Small intestine (tissue), 7 donors: ENCODE measurements around the gene SEMA5B. TPM values are rescaled to one million over a fixed set of nuclear protein-coding genes. Genes with fewer than 3 reads are reported as not detected.

Source experiments
- DNase-seq, 2 donors: peaks; one replicate each; pipeline versions ENCODE4 v3.0.0 to v3.0.0-alpha.2; 2013
- FAIRE-seq: peaks from 2 replicates; lab custom pipeline; 2012; peaks lifted over from hg19 to GRCh38; lab: Jason Lieb, UNC
- H3K27ac ChIP-seq, 3 donors: one replicate each; pipeline ENCODE4 v1.5.1; 2013; ENCODE audit warnings: low read length in 2 of 3, mild to moderate bottlenecking in 2 of 3, control low read depth in 1 of 3, inconsistent platforms in 1 of 3, low read depth in 1 of 3, moderate library complexity in 1 of 3
- H3K27me3 ChIP-seq, 3 donors: one replicate each; pipeline ENCODE4 v1.6.1; 2013; ENCODE audit warnings: low read length in 3 of 3, inconsistent platforms in 1 of 3; ENCODE audit not compliant: control insufficient read depth in 3 of 3, insufficient read depth in 3 of 3
- H3K36me3 ChIP-seq, 3 donors: one replicate each; pipeline ENCODE4 v1.6.1; 2013; ENCODE audit warnings: low read length in 3 of 3, inconsistent platforms in 1 of 3, low read depth in 1 of 3, mild to moderate bottlenecking in 1 of 3, moderate library complexity in 1 of 3; ENCODE audit not compliant: control insufficient read depth in 3 of 3, insufficient read depth in 2 of 3
- H3K4me1 ChIP-seq, 3 donors: one replicate each; pipeline ENCODE4 v1.6.1; 2013; ENCODE audit warnings: low read length in 2 of 3, inconsistent platforms in 1 of 3, low read depth in 1 of 3, mild to moderate bottlenecking in 1 of 3, moderate library complexity in 1 of 3; ENCODE audit not compliant: control insufficient read depth in 3 of 3, insufficient read depth in 2 of 3
- H3K4me3 ChIP-seq, 3 donors: one replicate each; pipeline ENCODE4 v1.5.1; 2013; ENCODE audit warnings: low read length in 3 of 3, control low read depth in 1 of 3, inconsistent platforms in 1 of 3, low read depth in 1 of 3, mild to moderate bottlenecking in 1 of 3, moderate library complexity in 1 of 3
- H3K9me3 ChIP-seq, 2 donors: one replicate each; pipeline ENCODE4 v1.6.1; 2013; ENCODE audit warnings: low read depth in 1 of 2, low read length in 1 of 2; ENCODE audit not compliant: control insufficient read depth in 2 of 2, insufficient read depth in 1 of 2
- WGBS, 3 donors: extraction: QIAGEN DNeasy Blood & Tissue Kit; methylation state at CpG; one replicate each; pipeline ENCODE4 v1.1.7; 2013; 5-methylcytosine and 5-hydroxymethylcytosine counted together
- polyA plus RNA-seq, 4 donors: library from polyadenylated mRNA; stranded (reverse) in 3 of 4; unstranded in 1 of 4; fragments of 200-250 nt in 3 of 4; fragments of 120-200 nt in 1 of 4; gene quantifications; one replicate each; pipeline versions ENCODE4 v1.2.1 to v1.2.3, GENCODE V29; 2013
- donor health status: healthy with polysubstance abuse.
- donor health status: control.
- donor health status: control.
- donor health status: Bipolar disorder and iron deficiency.
- donor health status: healthy.

The SEMA5B gene
- polyA plus RNA-seq, 4 donors = 0.75 to 4.0 (median 1.9) TPM; not detected in 1

GRCh38 chr3:123018683-123019082 lies 8.9 kb downstream of the SEMA5B start:
- H3K4me3 ChIP-seq = no peak overlapping the region
- H3K36me3 ChIP-seq = no peaks in the 10 kb centered on the region
- peaks cover 0 to 46% (median 4%) of the 10 kb centered on the region in 3 donors for H3K27me3 ChIP-seq
- WGBS, 3 donors = 48 to 66% (median 63%) methylated on average over 1 of the region's 1 CpG
- no peaks in the 10 kb centered on the region for H3K4me1 ChIP-seq
- no peaks in the 10 kb centered on the region for H3K9me3 ChIP-seq
- FAIRE-seq (no peak), DNase-seq (no peak)
- no peak overlapping the region for H3K27ac ChIP-seq

DNA sequence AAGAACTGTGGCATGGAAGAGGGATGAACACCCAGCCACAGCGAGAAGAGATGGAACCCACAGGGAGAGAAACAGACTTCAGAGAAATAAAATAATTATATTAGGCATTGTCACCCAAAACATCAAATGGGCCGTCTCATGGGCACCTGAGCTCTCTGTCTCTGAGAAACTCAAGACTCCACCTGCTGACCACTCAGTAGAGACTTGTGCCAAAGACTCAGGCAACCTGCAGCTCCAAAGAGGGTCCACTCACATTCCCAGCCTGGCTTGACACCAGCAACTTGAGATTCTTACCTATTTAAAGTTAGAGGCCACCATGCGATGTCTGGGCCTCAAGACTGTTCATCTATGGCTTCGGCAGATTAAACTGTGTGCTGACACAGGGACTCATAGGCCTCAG lies 12.0 kb downstream of the SEMA5B start:
- Histone ChIP-seq H3K9me3 (no peaks in the 10 kb centered on the region), H3K4me1 (no peaks in the 10 kb centered on the region), H3K27me3 (peaks cover 0 to 20% (median 8%) of the 10 kb centered on the region in 3 donors), H3K4me3 (no peak overlapping the region), H3K36me3 (no peaks in the 10 kb centered on the region), H3K27ac (no peak overlapping the region)
- WGBS, 3 donors = 79 to 93% (median 80%) methylated on average over 4 of the region's 4 CpGs
- DNase-seq (no peak), FAIRE-seq (no peak)

DNA sequence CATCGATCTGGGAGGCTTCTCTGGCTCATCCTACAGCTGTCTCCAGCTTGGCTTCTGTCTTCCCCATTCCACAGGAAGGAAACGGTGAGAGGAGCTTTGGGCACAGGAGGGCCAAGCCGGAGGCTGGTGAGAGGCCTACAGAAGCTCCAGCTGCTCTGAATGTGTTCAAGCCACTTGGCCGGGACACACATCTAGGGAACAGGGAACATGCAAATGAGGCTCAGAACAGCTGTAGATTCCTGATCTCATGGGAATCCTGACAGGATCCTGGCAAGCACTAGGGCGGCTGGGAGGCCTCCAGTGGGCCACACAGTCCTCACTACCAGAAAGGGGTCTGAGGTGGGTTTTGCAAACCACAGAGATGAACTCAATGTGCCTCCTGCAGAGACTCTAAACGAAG lies 13.7 kb downstream of the SEMA5B start:
- Histone ChIP-seq H3K36me3 (no peaks in the 10 kb centered on the region), H3K4me3 (no peak overlapping the region), H3K4me1 (no peaks in the 10 kb centered on the region), H3K27me3 (peaks cover 0 to 19% (median 8%) of the 10 kb centered on the region in 3 donors), H3K27ac (no peak overlapping the region), H3K9me3 (no peaks in the 10 kb centered on the region)
- FAIRE-seq = no peak
- WGBS, 3 donors = 62 to 70% (median 70%) methylated on average over 6 of the region's 6 CpGs
- DNase-seq = no peak

DNA sequence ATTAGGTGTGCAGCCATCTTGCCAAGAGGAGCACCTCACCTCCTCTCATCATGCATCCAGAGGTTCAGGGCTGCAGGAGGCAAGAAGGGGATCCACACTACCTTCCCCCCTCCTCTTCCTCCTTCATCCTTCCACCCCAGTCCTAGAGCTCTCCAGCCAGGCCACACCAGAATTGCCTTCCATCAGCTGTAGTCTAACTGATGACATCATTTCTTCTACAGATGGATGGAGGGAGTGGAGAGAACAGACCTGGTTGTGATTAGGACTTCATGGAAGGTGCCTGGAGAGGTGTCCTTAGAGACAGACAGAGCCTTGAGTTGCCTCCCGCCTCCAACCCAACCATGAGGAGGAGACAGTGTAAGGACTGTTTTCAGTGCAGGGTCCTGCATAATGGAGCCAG lies 14.9 kb downstream of the SEMA5B start:
- DNase-seq (no peak), FAIRE-seq (no peak)
- Histone ChIP-seq H3K36me3 (no peaks in the 10 kb centered on the region), H3K9me3 (no peaks in the 10 kb centered on the region), H3K4me1 (no peaks in the 10 kb centered on the region), H3K27me3 (peaks cover 0 to 9% (median 5%) of the 10 kb centered on the region in 3 donors), H3K4me3 (no peak overlapping the region), H3K27ac (no peak overlapping the region)
- WGBS, 3 donors = 95 to 100% (median 100%) methylated on average over 1 of the region's 1 CpG

DNA sequence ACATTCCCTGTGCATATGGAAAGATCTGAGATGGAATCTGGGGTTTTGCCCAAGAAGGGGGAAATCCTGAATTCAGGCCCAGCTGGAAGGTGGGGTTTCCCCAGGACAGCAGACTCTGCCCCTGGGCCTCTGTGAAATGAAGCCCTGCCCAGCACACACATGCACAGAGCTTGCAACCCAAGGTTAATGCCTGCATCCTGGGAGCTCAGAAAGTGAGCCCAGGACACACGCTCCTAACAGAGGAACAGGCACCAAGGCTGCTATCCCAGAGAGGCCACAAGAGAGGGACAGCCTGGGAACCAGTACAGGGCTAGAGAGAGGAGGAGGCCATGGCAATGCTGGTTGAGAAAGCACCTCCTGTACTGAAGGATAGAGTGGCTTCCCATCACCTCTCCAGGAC lies 16.1 kb downstream of the SEMA5B start:
- Histone ChIP-seq H3K9me3 (no peaks in the 10 kb centered on the region), H3K4me1 (no peaks in the 10 kb centered on the region), H3K27me3 (peaks cover 0 to 9% (median 5%) of the 10 kb centered on the region in 3 donors), H3K36me3 (no peaks in the 10 kb centered on the region), H3K4me3 (no peak overlapping the region), H3K27ac (no peak overlapping the region)
- DNase-seq = no peak
- WGBS, 3 donors = 71 to 89% (median 82%) methylated on average over 1 of the region's 1 CpG
- FAIRE-seq = no peak

GRCh38 chr3:123008840-123009239 lies 18.7 kb downstream of the SEMA5B start:
- 41 to 50% (median 44%) methylated on average over 6 of the region's 6 CpGs for WGBS, 3 donors
- H3K27ac ChIP-seq = no peak overlapping the region
- no peaks in the 10 kb centered on the region for H3K36me3 ChIP-seq
- peaks cover 0 to 18% (median 5%) of the 10 kb centered on the region in 3 donors for H3K27me3 ChIP-seq
- DNase-seq = no peak
- no peak for FAIRE-seq
- H3K4me1 ChIP-seq = no peaks in the 10 kb centered on the region
- H3K4me3 ChIP-seq = no peak overlapping the region
- H3K9me3 ChIP-seq = no peaks in the 10 kb centered on the region

GRCh38 chr3:123006609-123007008 lies 21.0 kb downstream of the SEMA5B start:
- 38 to 49% (median 46%) methylated on average over 2 of the region's 2 CpGs for WGBS, 3 donors
- H3K4me1 ChIP-seq = no peaks in the 10 kb centered on the region
- H3K4me3 ChIP-seq = no peak overlapping the region
- FAIRE-seq (no peak), DNase-seq (no peak)
- H3K27ac ChIP-seq = no peak overlapping the region
- no peaks in the 10 kb centered on the region for H3K36me3 ChIP-seq
- no peaks in the 10 kb centered on the region for H3K9me3 ChIP-seq
- H3K27me3 ChIP-seq = peaks cover 0 to 24% (median 3%) of the 10 kb centered on the region in 3 donors

DNA sequence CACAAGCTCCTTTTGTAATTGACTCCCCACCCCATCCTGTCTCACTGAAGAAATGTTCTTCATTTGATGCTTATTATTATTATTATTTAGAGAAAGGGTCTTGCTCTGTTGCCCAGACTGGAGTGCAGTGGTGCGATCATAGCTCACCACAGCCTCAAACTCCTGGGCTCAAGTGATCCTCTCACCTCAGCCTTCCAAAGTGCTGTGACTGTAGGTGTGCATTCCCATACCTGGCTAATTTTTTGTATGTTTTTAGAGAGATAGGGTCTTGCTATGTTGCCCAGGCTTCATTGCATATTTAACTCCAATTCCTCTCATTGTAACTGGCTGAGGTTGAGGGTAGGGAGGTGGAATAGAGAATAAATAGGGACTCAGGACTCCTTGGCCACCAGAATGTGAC lies 22.3 kb downstream of the SEMA5B start:
- Histone ChIP-seq H3K27ac (no peak overlapping the region), H3K9me3 (no peaks in the 10 kb centered on the region), H3K36me3 (no peaks in the 10 kb centered on the region), H3K4me1 (no peaks in the 10 kb centered on the region), H3K27me3 (peaks cover 0 to 24% (median 0%) of the 10 kb centered on the region in 3 donors), H3K4me3 (no peak overlapping the region)
- 95 to 100% (median 97%) methylated on average over 1 of the region's 1 CpG for WGBS, 3 donors
- FAIRE-seq = no peak
- no peak for DNase-seq
